ENCODE measurements around the gene WFIKKN1. TPM values are rescaled to one million over a fixed set of nuclear protein-coding genes. Genes with fewer than 3 reads are reported as not detected.

WFIKKN1 gene
- total RNA-seq, 1 experiment from 2014 or later = 0.11 TPM

GRCh38 chr16:625117-625976 is 5.4 kb upstream of the WFIKKN1 start:
- H3K4me3 ChIP-seq (ENCODE audit: low read length) = no peak overlapping the region
- DNase-seq (no peak), ATAC-seq (no peak)
- H4K20me1 ChIP-seq (ENCODE audit: low read length) = no peaks in the 10 kb centered on the region
- H3K9me2 ChIP-seq (replicated peaks; ENCODE audit: low read length) = no peaks in the 10 kb centered on the region
- H3F3A ChIP-seq (ENCODE audit: low read length, unreplicated experiment) = no peaks in the 10 kb centered on the region
- ChIA-PET CTCF (no interaction called here), POLR2A (ENCODE audit: unreplicated experiment) (no interaction called here)
- no peak for TF ChIP-seq CTCF (conservative IDR thresholded peaks at IDR 0.05; ENCODE audit: low read depth, low read length)
- TF ChIP-seq EZH2 (IDR thresholded peaks at IDR 0.05; ENCODE audit: low read length, unreplicated experiment) = no peak
- BruUV-seq (replicated peaks) = no TSS peak
- 0 out of 2 replicates have a peak, but pooled peaks cover 3% of the 10 kb centered on the region for H3K79me2 ChIP-seq (ENCODE audit: low read length)
- H2AFZ ChIP-seq (ENCODE audit: low read length) = no peak overlapping the region
- H3K4me1 ChIP-seq (ENCODE audit: insufficient read depth, low read length) = peaks cover 31% of the 10 kb centered on the region
- no peak overlapping the region for H3K27ac ChIP-seq (ENCODE audit: low read length)
- H3K4me2 ChIP-seq (ENCODE audit: low read length) = no peak overlapping the region
- H3K27me3 ChIP-seq (ENCODE audit: low read length) = no peaks in the 10 kb centered on the region
- no peak overlapping the region for H3K9ac ChIP-seq (ENCODE audit: low read length)
- H3K9me3 ChIP-seq (ENCODE audit: low read length) = no peaks in the 10 kb centered on the region
- intact Hi-C loops (cut with micrococcal nuclease) = no loop called here
- H3K36me3 ChIP-seq (ENCODE audit: low read depth, low read length) = no peaks in the 10 kb centered on the region

GRCh38 chr16:625977-626765 is 4.6 kb upstream of the WFIKKN1 start:
- intact Hi-C loops (cut with micrococcal nuclease) = no loop called here
- no peak for DNase-seq
- no peak; the same call in 1 of the 2 replicates for ATAC-seq
- Histone ChIP-seq H3F3A (ENCODE audit: low read length, unreplicated experiment) (no peaks in the 10 kb centered on the region), H3K9me3 (ENCODE audit: low read length) (no peaks in the 10 kb centered on the region), H3K4me1 (ENCODE audit: insufficient read depth, low read length) (peaks cover 31% of the 10 kb centered on the region), H3K79me2 (ENCODE audit: low read length) (0 out of 2 replicates have a peak, but pooled peaks cover 3% of the 10 kb centered on the region), H2AFZ (ENCODE audit: low read length) (no peak overlapping the region), H4K20me1 (ENCODE audit: low read length) (no peaks in the 10 kb centered on the region), H3K4me3 (ENCODE audit: low read length) (peak overlapping the region; percentile 27; the same call in 1 of the 2 replicates), H3K27me3 (ENCODE audit: low read length) (no peaks in the 10 kb centered on the region), H3K36me3 (ENCODE audit: low read depth, low read length) (no peaks in the 10 kb centered on the region), H3K4me2 (ENCODE audit: low read length) (peak overlapping the region; percentile 67), H3K27ac (ENCODE audit: low read length) (peak overlapping the region; percentile 44), H3K9me2 (replicated peaks; ENCODE audit: low read length) (no peaks in the 10 kb centered on the region), H3K9ac (ENCODE audit: low read length) (no peak overlapping the region)
- CTCF ChIA-PET = no interaction called here
- POLR2A ChIA-PET (ENCODE audit: unreplicated experiment) = no interaction called here
- BruUV-seq (replicated peaks) = no TSS peak
- no peak for TF ChIP-seq EZH2phosphoT487 (IDR thresholded peaks at IDR 0.05; ENCODE audit: borderline replicate concordance, low read length)
- no peak for TF ChIP-seq CTCF (conservative IDR thresholded peaks at IDR 0.05; ENCODE audit: low read depth, low read length)
- no peak for TF ChIP-seq EZH2 (IDR thresholded peaks at IDR 0.05; ENCODE audit: low read length, unreplicated experiment)
